SH-SY5Y (cell line): ENCODE data around the gene KIF19.

Experiments used
- GATA2 ChIP-seq: IDR thresholded peaks from 2 replicates; pipeline ENCODE4 v1.6.1; 2011; ENCODE audit warnings: mild to moderate bottlenecking, low read depth, low read length
- GATA3 ChIP-seq: IDR thresholded peaks from 2 replicates; pipeline ENCODE4 v1.6.1; 2011; ENCODE audit warnings: low read depth, mild to moderate bottlenecking, low read length, moderate library complexity

GRCh38 chr17:74283371-74283673 is 42.7 kb upstream of the KIF19 start:
- TF ChIP-seq GATA2 (no peak), GATA3 (no peak)
